C4-2B (cell line): ENCODE data around the gene CMIP.

ENCODE experiments used
- H3K27ac ChIP-seq: fragments of 450-650 bp; 2 replicates; pipeline ENCODE4 v1.5.1; 2017
- CTCF ChIP-seq: fragments of 450-650 bp; conservative IDR thresholded peaks from 2 replicates; pipeline ENCODE4 v1.5.1; 2017; ENCODE audit warnings: mild to moderate bottlenecking
- ZFX ChIP-seq: fragments of 450-650 bp; IDR thresholded peaks from 2 replicates; pipeline ENCODE4 v1.6.1; 2017

Gene CMIP

DNA sequence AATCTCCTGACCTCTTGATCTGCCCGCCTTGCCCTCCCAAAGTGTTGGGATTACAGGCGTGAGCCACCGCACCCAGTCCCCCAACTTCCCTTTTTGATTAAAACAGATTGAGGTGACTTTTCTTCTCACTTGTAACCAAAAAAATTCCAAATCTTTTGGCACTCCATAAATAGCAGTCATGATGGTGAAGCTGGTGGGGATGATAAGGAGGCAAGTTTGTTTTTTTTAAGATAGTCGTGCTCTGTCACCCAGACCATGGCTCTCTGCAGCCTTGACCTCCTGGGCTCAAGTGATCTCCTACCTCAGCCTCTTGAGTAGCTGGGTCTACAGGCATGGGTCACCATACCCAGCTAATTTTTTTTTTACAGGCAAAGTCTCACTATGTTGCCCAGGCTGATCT is 299.8 kb downstream of the CMIP start:
- no peak overlapping the region for H3K27ac ChIP-seq
- TF ChIP-seq CTCF = no peak
- TF ChIP-seq ZFX = no peak

DNA sequence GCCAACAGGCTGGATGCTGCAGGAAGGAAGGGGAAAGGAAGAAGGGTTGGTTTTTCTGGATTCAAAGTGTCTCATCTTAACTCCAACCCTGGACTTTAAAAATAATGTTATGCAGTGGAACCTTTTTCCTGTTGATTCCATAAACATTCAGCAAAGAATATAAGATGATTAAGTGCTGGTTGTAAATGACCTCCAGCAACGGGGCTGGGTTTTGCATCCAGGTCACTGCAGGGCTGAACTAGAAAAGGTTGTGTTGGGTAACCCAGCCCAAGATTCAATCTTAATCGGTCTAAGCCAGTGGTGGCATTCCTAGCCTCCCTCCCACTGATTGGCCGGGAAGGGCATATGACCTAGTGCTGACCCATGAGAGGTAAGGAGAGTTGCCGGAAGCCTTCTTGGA is 300.3 kb downstream of the CMIP start:
- H3K27ac ChIP-seq = no peak overlapping the region
- TF ChIP-seq CTCF = no peak
- TF ChIP-seq ZFX = no peak

GRCh38 chr16:81745704-81746558 is 301.3 kb downstream of the CMIP start:
- TF ChIP-seq CTCF (no peak), ZFX (no peak)
- H3K27ac ChIP-seq = no peak overlapping the region

- no peak overlapping the region for H3K27ac ChIP-seq
- no peak for TF ChIP-seq CTCF
Observed at GRCh38 chr16:81746566-81746965, 302.0 kb downstream of the CMIP start.

GRCh38 chr16:81748476-81749198 is 304.0 kb downstream of the CMIP start:
- H3K27ac ChIP-seq = no peak overlapping the region
- TF ChIP-seq ZFX (no peak), CTCF (no peak)

- H3K27ac ChIP-seq = no peak overlapping the region
- no peak for TF ChIP-seq CTCF
- no peak for TF ChIP-seq ZFX
Observed at GRCh38 chr16:81752225-81752875, 307.7 kb downstream of the CMIP start.

DNA sequence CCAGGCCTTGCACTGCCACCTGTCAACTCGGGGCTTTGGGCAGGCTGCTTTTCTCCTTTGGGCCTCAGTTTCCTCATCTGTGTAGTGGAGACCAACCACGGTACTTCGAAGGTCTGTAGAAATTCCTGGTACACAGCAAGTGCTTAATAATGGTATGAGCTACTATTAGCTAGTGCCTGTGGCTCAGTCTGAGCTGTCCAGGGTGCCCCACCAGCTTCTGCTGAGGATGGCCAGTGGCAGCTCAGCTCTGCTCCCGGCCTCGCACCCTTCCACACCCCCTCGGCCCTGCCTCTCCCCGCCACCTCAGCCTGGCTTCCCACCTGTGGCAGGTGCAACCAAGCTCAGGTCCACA is 308.2 kb downstream of the CMIP start:
- H3K27ac ChIP-seq = no peak overlapping the region
- TF ChIP-seq ZFX (no peak), CTCF (no peak)
